Measurements from ENCODE around the gene PIAS1.
"Not testable (repeated sequence)": the region's sequence is repeated elsewhere in the genome, so short reads cannot be mapped to it uniquely, and the experiment has no call there.

PIAS1 gene

GRCh38 chr15:68034719-68035293 lies 19.3 kb upstream of the PIAS1 start:
- DNase-seq: no peak

- DNase-seq: no peak
These were observed 15.9 kb upstream of the PIAS1 start for GRCh38 chr15:68038246-68038645.

- no peak for DNase-seq
These were observed 14.0 kb upstream of the PIAS1 start for GRCh38 chr15:68040144-68040543.

- no peak for DNase-seq
These were observed 11.8 kb upstream of the PIAS1 start for GRCh38 chr15:68042156-68042854.

GRCh38 chr15:68042855-68043222 lies 11.3 kb upstream of the PIAS1 start:
- no peak for DNase-seq

- no peak for DNase-seq
These were observed 8.5 kb upstream of the PIAS1 start for GRCh38 chr15:68045289-68046265.

- DNase-seq: no peak
These were observed 6.3 kb upstream of the PIAS1 start for GRCh38 chr15:68047826-68048225.

- DNase-seq: no peak
These were observed 3.0 kb upstream of the PIAS1 start for GRCh38 chr15:68051109-68051508.

- DNase-seq: no peak
These were observed 2.2 kb upstream of the PIAS1 start for GRCh38 chr15:68051907-68052306.

GRCh38 chr15:68052431-68052830 lies 1.7 kb upstream of the PIAS1 start:
- no peak for DNase-seq

- DNase-seq: no peak
These were observed 1.1 kb upstream of the PIAS1 start for GRCh38 chr15:68053001-68053400.

- no peak for DNase-seq
These were observed 611 bp downstream of the PIAS1 start for GRCh38 chr15:68054628-68055223.

GRCh38 chr15:68055224-68055705 lies 1.1 kb downstream of the PIAS1 start:
- no peak for DNase-seq

GRCh38 chr15:68056097-68056865 lies 2.2 kb downstream of the PIAS1 start:
- no peak for DNase-seq

GRCh38 chr15:68057034-68057433 lies 2.9 kb downstream of the PIAS1 start:
- no peak for DNase-seq

- no peak for DNase-seq
These were observed 3.6 kb downstream of the PIAS1 start for GRCh38 chr15:68057758-68058157.

GRCh38 chr15:68058970-68059369 lies 4.9 kb downstream of the PIAS1 start:
- not testable (repeated sequence) for DNase-seq

GRCh38 chr15:68059630-68060029 lies 5.5 kb downstream of the PIAS1 start:
- no peak for DNase-seq

GRCh38 chr15:68061171-68061570 lies 7.1 kb downstream of the PIAS1 start:
- no peak for DNase-seq

GRCh38 chr15:68061602-68062001 lies 7.5 kb downstream of the PIAS1 start:
- DNase-seq: no peak

- DNase-seq: no peak
These were observed 8.1 kb downstream of the PIAS1 start for GRCh38 chr15:68062214-68062613.

- DNase-seq: no peak
These were observed 8.9 kb downstream of the PIAS1 start for GRCh38 chr15:68062946-68063465.

Data from NCI-H1436 (cell line).